Spinal cord (tissue), 10 donors: Measurements from ENCODE around the gene KIF19. TPM values are rescaled to one million over a fixed set of nuclear protein-coding genes. Genes with fewer than 3 reads are reported as not detected.
A peak's percentile ranks its signal among the peaks of the same experiment; 100 is the strongest.

Experiments used
- DNase-seq, 6 donors: peaks; one replicate each; pipeline versions ENCODE4 v3.0.0 to v3.0.0-alpha.2; 2013 to 2015; ENCODE audit warnings: low spot score in 6 of 6, low read depth in 4 of 6
- H3K27ac ChIP-seq: one replicate; pipeline ENCODE4 v1.5.1; 2013; ENCODE audit warnings: low read depth, low read length, control low read depth
- H3K27me3 ChIP-seq: one replicate; pipeline ENCODE4 v1.6.1; 2013; ENCODE audit warnings: low read length; ENCODE audit not compliant: control insufficient read depth, insufficient read depth
- H3K36me3 ChIP-seq: one replicate; pipeline ENCODE4 v1.6.1; 2013; ENCODE audit warnings: low read length; ENCODE audit not compliant: control insufficient read depth, insufficient read depth
- H3K4me1 ChIP-seq: one replicate; pipeline ENCODE4 v1.6.1; 2013; ENCODE audit warnings: low read length; ENCODE audit not compliant: control insufficient read depth, insufficient read depth
- H3K4me3 ChIP-seq: one replicate; pipeline ENCODE4 v1.5.1; 2013; ENCODE audit warnings: low read depth, low read length, control low read depth
- H3K9me3 ChIP-seq: one replicate; pipeline ENCODE4 v1.6.1; 2013; ENCODE audit warnings: low read length; ENCODE audit not compliant: control insufficient read depth, insufficient read depth
- WGBS: methylation state at CpG from one replicate; pipeline ENCODE4 v1.1.5; 2013; ENCODE audit warnings: missing lambda C conversion rate; ENCODE audit not compliant: insufficient coverage; 5-methylcytosine and 5-hydroxymethylcytosine counted together
- polyA plus RNA-seq, 2 donors: library from polyadenylated mRNA; unstranded; fragments of 120-200 nt; gene quantifications; one replicate each; pipeline ENCODE4 v1.2.1, GENCODE V29; 2013; ENCODE audit not compliant: insufficient read length in 2 of 2
- total RNA-seq, 2 donors: library from RNA; depleted of rRNA in 1 of 2; stranded (reverse); fragments of 120-200 nt in 1 of 2; fragments of >200 nt in 1 of 2; gene quantifications; one replicate each; pipeline versions ENCODE4 v1.2.3 to v1.2.4, GENCODE V29; 2013 to 2014
- donor health status: healthy.

KIF19 gene
- total and polyA plus RNA-seq, 4 donors: 1.8 to 2.8 (median 2.5) TPM

DNA sequence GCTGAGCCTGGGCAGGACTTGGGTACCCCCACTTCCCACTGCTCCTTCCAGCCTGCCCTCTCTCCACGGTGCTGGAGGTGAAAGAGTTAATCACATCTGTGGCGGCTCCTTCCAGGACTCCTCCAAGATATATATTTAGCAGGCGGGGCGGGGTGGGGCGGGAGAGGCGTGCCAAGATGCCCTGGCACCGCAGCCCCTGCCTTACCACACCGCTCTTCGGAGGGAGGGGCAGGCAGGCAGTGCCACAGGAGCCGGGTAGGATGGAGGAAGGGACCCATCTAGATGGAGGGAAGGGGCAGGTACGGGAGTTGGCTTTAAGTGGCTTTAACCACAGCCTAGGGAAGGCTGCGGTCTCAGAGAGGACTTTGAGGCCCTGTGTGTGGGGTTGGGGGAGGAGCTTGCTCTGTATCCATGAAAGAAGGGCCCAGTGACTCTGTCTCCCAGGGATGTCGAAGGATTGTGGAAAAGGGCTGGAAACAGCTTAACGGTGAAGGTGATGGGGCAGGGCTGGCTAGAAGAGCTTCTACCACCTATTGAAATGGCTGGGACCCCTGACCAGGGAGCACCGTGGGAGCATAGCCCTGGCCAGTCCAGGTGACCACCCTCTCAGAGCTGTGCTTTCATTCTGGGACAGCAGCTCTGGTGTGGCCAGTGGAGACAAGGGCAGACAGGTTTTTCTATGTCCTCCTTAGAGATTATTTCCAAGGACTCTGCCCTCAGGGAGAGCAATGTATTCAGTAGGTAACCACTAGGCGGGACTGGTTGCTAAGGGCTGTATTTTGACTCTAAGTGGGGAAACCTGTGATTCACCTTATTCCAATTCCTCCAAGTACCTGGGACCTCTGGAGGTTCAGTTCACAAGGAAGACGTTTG lies 54.3 kb downstream of the KIF19 start:
- 44% methylated on average over 6 of the region's 17 CpGs for WGBS
- Histone ChIP-seq H3K9me3 (no peaks in the 10 kb centered on the region), H3K36me3 (no peaks in the 10 kb centered on the region), H3K27me3 (no peaks in the 10 kb centered on the region), H3K27ac (no peak overlapping the region), H3K4me3 (no peak overlapping the region), H3K4me1 (peaks cover 18% of the 10 kb centered on the region)
- peak in 1 of 6 donors; percentile 39 for DNase-seq

DNA sequence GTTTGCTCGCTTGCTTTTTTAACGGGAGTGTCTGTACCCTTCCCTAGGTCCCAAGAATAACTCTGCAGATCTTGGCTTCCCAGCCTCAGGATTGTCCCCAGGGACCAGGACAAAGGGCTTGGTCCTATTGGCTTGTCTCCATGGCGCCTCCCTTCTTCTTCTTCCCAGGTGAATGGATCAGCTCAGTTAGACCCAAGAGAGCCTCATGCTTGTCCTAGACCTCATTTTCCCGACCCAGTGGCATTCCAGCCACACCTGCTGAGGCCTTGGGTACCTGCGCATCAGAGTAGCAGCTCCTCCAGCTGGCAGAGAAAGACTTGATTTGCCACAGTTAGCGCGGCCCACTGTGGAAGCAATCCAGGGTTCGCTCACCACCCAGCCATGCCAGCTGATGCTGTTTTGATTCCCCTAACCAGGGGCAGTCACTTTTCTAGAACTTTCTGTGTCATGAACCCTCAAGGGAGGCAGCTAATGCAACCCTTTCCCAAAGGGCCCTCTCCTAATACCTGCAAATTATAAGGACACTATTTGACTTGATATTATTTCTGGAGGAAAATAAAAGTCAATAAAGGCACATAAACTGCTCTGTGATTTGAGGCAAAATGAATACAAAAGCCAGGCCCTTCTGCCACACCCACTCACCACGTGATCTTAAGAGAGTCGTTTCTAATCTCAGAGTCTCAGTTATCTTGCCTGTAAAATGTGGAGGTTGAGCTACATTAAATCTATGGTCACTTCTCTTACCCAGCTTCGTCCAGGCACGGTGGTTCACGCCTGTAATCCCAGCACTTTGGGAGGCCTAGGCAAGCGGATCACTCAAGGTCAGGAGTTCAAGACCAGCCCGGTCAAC lies 55.2 kb downstream of the KIF19 start:
- no peak overlapping the region for H3K27ac ChIP-seq
- no peak for DNase-seq
- no peaks in the 10 kb centered on the region for H3K9me3 ChIP-seq
- H3K27me3 ChIP-seq: no peaks in the 10 kb centered on the region
- no peaks in the 10 kb centered on the region for H3K36me3 ChIP-seq
- peaks cover 18% of the 10 kb centered on the region for H3K4me1 ChIP-seq
- WGBS: 89% methylated on average over 11 of the region's 15 CpGs
- H3K4me3 ChIP-seq: no peak overlapping the region

DNA sequence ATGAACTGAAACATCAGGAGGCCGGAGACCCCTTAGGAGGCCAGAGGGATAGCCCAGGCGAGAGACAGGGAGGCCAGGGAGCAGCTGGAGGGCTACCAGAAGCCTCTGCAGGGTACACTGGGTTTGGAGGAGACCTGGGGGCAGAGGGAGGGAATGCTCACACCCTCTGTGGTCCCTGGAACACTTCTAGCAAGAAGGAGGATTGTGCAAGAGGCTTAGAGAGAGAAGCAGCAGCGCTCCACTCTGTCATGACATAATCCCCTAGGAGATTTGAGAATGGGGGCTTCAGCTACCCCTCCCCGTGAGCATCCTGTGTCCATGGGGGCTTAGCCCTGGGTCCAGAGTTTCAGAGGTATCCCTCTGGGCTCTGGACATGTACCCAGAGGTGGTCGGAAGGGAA lies 57.1 kb downstream of the KIF19 start:
- no peaks in the 10 kb centered on the region for H3K27me3 ChIP-seq
- no peaks in the 10 kb centered on the region for H3K36me3 ChIP-seq
- no peak overlapping the region for H3K4me3 ChIP-seq
- no peak for DNase-seq
- no peaks in the 10 kb centered on the region for H3K9me3 ChIP-seq
- 96% methylated on average over 3 of the region's 5 CpGs for WGBS
- H3K4me1 ChIP-seq: peaks cover 18% of the 10 kb centered on the region
- no peak overlapping the region for H3K27ac ChIP-seq

DNA sequence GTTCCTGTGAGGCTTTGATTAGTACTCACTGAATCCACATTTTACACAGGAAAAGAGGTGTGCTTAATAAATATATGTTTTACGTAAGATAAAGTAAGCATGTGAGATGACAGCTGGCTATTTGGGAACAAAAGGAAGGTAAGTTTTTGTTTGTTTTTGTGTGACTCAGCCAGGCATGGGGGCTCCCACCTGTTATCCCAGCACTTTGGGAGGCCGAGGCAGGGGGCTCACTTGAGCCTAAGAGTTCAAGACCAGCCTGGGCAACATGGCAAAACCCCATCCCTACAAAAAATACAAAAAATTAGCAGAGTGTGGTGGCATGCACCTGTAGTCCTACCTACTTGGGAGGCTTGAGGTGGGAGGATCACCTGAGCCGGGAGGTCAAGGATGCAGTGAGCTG lies 59.2 kb downstream of the KIF19 start:
- Histone ChIP-seq H3K4me3 (no peak overlapping the region), H3K36me3 (no peaks in the 10 kb centered on the region), H3K27me3 (no peaks in the 10 kb centered on the region), H3K27ac (no peak overlapping the region), H3K4me1 (peaks cover 4% of the 10 kb centered on the region), H3K9me3 (no peaks in the 10 kb centered on the region)
- 96% methylated on average over 3 of the region's 3 CpGs for WGBS
- DNase-seq: no peak

DNA sequence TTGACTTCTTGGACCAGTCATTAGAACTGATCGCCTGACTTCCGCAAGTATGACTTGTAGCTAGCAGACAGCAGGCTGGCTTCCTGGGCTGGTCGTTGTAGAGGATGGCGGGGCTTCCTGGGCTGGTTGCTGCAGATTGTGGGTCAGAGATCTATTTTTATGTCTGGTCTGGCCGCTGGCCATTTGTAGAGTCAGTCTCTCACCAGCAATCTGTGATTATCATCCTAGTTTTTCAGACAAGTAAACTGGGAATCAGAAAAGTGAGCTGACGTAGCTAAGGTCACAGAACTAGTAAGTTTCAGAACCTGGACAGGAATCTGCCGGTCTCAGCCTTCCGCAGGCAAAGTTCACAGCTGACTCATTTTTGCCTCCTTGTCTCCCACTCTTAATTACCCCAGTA lies 60.4 kb downstream of the KIF19 start:
- Histone ChIP-seq H3K9me3 (no peaks in the 10 kb centered on the region), H3K27ac (no peak overlapping the region), H3K36me3 (no peaks in the 10 kb centered on the region), H3K4me1 (no peaks in the 10 kb centered on the region), H3K27me3 (no peaks in the 10 kb centered on the region), H3K4me3 (no peak overlapping the region)
- WGBS: 73% methylated on average over 7 of the region's 8 CpGs
- no peak for DNase-seq

DNA sequence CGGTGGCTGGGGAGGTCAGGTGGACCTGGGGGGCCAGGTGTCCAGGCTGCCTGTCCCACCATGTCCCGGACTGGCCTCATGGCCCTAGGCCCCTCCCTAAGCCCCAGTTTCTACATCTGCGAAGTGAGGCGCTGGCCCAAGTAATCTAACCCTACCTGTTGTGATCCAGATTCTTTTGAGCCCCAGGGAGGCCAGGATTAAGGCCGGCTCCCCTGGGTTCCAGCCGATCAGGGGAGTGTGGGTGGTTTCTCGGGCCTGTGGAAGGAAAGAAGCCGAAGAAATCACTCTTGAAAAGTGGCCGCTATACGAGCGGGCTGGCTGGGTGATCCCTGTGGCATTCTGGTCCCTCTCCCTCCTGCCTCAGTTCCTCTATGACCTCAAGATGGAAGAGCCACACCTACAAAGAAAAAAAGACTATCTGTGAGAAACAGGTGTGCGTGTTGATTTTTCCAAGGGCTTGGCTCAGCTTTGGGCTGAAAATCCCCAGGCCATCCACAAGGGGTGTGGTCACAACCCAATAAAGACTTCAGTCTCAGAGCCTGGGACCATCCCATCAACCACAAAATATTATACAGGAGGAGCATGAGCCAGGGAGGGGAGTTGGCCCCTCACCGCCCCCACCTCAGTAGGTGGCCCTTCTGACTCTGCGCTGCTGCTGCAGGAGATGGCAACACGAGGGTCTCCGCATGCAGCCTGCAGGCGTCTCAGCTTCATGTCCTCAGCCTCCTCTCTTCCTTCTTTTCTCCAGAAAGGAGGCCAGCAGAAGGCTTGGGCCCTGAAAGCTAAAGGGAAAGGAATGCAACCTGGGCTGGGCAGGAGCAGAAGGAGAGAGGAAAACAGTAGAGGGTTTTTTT lies 61.6 kb downstream of the KIF19 start:
- Histone ChIP-seq H3K9me3 (no peaks in the 10 kb centered on the region), H3K27me3 (no peaks in the 10 kb centered on the region), H3K36me3 (no peaks in the 10 kb centered on the region), H3K4me1 (no peaks in the 10 kb centered on the region), H3K27ac (no peak overlapping the region), H3K4me3 (no peak overlapping the region)
- no peak for DNase-seq
- 80% methylated on average over 8 of the region's 17 CpGs for WGBS

DNA sequence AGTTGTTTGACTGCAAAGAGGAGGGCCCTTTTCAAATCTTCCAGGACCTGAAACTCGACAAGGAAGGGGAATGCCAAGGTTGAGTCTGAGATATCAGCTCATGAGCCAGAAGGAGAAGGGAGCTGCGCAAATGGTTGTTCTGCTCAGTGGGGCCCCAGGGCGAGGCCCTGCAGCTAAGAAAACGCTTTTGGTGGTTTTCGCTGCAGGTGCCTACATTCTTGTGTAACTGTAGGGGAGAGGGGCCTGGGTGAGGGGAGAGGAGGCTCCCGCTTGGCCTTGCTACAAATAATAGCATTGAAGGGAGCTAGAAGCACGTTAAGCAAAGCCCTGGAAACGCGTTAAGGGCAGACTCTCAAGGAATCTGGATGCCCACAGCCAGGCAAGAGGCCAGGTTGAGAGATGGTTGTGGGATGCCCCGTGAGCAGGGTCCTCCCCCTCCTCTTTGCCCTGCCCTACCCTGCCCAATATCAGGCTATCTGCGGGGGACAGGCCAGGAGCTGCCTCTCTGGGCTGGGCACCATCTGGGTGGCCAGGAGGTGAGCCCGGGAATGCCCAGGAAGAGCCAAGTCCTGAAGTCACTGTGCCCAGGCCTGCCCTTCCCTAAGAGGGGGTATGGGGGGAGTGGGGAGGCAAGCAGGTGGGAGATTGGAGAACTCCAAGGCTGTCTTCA lies 63.2 kb downstream of the KIF19 start:
- WGBS: 55% methylated on average over 11 of the region's 12 CpGs
- Histone ChIP-seq H3K9me3 (no peaks in the 10 kb centered on the region), H3K27ac (no peak overlapping the region), H3K4me3 (no peak overlapping the region), H3K36me3 (no peaks in the 10 kb centered on the region), H3K4me1 (peaks cover 11% of the 10 kb centered on the region), H3K27me3 (no peaks in the 10 kb centered on the region)
- DNase-seq: no peak

DNA sequence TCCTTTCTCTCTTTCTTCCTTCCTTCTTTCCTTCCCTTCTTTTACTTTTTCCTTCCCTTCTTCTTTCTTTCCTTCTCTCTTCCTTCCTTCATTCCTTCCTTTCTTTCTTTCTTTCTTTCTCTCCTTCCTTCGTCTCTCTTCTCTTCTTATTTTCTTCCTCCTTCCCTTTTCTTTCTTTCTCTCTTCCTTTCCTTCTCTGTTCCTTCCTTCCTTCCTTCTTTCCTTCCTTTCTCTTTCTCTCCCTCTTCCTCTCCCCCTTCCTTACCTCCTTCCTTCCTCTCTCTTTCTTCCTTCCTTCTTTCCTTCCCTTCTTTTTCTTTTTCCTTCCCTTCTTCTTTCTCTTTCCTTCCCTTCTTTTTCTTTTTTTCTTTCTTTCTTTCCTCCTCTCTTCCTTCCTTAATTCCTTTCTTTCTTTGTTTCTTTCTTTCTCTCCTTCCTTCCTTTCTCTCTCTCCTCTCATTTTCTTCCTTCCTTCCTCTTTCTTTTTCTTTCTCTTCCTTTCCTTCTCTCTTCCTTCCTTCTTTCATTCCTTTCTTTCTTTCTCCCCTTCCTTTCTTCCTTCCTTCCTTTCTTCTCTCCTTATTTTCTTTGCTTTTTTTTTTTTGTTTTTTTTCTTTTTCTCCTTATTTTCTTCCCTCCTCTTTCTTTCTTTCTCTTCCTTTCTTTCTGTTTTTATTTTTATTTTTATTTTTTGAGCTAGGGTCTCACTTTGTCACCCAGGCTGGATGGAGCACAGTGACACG lies 64.1 kb downstream of the KIF19 start:
- no peaks in the 10 kb centered on the region for H3K27me3 ChIP-seq
- WGBS: 78% methylated on average over 2 of the region's 2 CpGs
- H3K9me3 ChIP-seq: no peaks in the 10 kb centered on the region
- no peak overlapping the region for H3K27ac ChIP-seq
- no peak for DNase-seq
- no peaks in the 10 kb centered on the region for H3K36me3 ChIP-seq
- no peak overlapping the region for H3K4me3 ChIP-seq
- H3K4me1 ChIP-seq: peaks cover 19% of the 10 kb centered on the region
